ENCODE measurements around the gene PMAIP1.

PMAIP1 gene

GRCh38 chr18:59952283-59953007, 52.6 kb downstream of the PMAIP1 start:
- no peak for DNase-seq (ENCODE audit: low read depth in 2 of 2)

Measured in stimulated activated CD4-positive, alpha-beta T cell treated with anti-CD3 and anti-CD28 coated beads, Interleukin-12 subunit alpha, Interleukin-12 subunit beta, amount 100 ng/mL, for 24 hours (primary cell).